Osteocyte (in vitro differentiated cells): ENCODE results near the gene BLOC1S1. TPM values are rescaled to one million over a fixed set of nuclear protein-coding genes. Genes with fewer than 3 reads are reported as not detected.

Experiments
- DNase-seq: peaks from one replicate; pipeline ENCODE4 v3.0.0; 2021; ENCODE audit warnings: mixed read lengths; ENCODE audit not compliant: unreplicated experiment; ENCODE audit errors: extremely low spot score
- H3K27ac Mint-ChIP-seq: one replicate; pipeline ENCODE4 v1.8.0; 2021; ENCODE audit warnings: mild to moderate bottlenecking, mixed read lengths; ENCODE audit not compliant: unreplicated experiment
- H3K27me3 Mint-ChIP-seq: one replicate; pipeline ENCODE4 v1.8.0; 2021; ENCODE audit warnings: mixed read lengths; ENCODE audit not compliant: unreplicated experiment
- H3K36me3 Mint-ChIP-seq: one replicate; pipeline ENCODE4 v1.8.0; 2021; ENCODE audit warnings: mixed read lengths; ENCODE audit not compliant: unreplicated experiment
- H3K4me1 Mint-ChIP-seq: one replicate; pipeline ENCODE4 v1.8.0; 2021; ENCODE audit warnings: mixed read lengths; ENCODE audit not compliant: unreplicated experiment
- H3K4me3 Mint-ChIP-seq: one replicate; pipeline ENCODE4 v1.8.0; 2021; ENCODE audit warnings: mild to moderate bottlenecking, moderate library complexity, mixed read lengths; ENCODE audit not compliant: unreplicated experiment
- H3K9me3 Mint-ChIP-seq: one replicate; pipeline ENCODE4 v1.8.0; 2021; ENCODE audit warnings: mixed read lengths; ENCODE audit not compliant: unreplicated experiment
- total RNA-seq: library from RNA; stranded (reverse); gene quantifications from 2 replicates; pipeline ENCODE4 v1.2.1, GENCODE V29; 2021
- TF ChIP-seq, protein P1 (sequence below): fragments of 200-600 bp; sonication (generic); IDR thresholded peaks from 2 replicates; pipeline ENCODE4 v1.5.0; 2021; ENCODE audit warnings: antibody characterized with exemption, mild to moderate bottlenecking, moderate library complexity

Gene BLOC1S1
- total RNA-seq, 1 donor from 2014 or later, result 103 TPM

DNA sequence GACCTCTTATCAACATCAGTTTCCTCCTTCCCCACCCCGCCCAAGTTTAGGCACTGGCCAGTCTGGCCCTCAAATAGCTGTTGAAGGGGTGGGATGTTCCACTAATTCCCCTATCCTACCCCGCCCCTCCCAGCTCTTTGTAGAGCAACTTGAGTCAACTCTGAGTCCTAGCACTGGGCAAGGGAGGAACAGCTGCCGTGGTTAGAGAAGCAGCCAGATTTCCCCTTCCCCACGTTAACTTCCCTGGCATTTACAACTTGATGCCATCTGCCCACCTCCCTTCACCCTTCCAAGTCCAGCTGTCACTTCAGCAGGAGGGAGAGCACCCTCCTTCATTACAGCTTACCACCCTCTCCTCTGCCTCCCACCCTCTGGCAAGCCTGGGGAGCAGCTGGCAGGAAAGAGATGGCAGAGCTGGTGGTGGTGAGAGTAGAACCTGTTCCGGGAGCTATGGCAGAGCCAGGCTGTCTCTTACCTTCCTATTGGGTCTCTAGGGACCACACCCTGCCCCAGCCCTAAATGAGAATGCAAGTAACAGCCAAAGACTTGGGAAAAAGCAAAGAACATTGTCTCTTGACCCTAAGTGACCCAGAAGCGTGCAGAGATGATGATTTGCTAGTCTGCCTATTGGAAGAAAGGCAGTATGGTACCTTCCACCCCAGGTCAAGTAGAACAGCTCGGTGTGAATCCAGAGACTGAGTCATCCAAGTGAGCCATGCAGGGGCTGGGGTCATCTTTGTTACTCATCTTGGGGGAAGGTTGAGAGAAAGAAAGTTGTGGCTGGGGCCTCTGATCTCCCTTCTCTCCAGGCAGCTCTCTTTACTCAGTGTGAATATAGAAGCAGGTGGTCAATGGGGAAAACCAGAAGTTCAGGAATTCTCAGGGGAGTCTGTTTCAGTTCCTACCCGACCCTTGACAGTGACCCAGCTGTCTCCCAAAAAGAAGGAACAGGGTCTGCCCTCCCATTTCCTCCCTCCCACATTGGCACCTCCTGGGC lies 1.5 kb downstream of the BLOC1S1 start:
- H3K4me1 Mint-ChIP-seq, result peaks cover 51% of the 10 kb centered on the region
- H3K27me3 Mint-ChIP-seq, result peaks cover 4% of the 10 kb centered on the region
- TF ChIP-seq, protein P1, sequence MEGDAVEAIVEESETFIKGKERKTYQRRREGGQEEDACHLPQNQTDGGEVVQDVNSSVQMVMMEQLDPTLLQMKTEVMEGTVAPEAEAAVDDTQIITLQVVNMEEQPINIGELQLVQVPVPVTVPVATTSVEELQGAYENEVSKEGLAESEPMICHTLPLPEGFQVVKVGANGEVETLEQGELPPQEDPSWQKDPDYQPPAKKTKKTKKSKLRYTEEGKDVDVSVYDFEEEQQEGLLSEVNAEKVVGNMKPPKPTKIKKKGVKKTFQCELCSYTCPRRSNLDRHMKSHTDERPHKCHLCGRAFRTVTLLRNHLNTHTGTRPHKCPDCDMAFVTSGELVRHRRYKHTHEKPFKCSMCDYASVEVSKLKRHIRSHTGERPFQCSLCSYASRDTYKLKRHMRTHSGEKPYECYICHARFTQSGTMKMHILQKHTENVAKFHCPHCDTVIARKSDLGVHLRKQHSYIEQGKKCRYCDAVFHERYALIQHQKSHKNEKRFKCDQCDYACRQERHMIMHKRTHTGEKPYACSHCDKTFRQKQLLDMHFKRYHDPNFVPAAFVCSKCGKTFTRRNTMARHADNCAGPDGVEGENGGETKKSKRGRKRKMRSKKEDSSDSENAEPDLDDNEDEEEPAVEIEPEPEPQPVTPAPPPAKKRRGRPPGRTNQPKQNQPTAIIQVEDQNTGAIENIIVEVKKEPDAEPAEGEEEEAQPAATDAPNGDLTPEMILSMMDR, result no peak
- no peak for DNase-seq
- peak overlapping the region; percentile 95 for H3K27ac Mint-ChIP-seq
- H3K4me3 Mint-ChIP-seq, result peak overlapping the region; percentile 91
- no peaks in the 10 kb centered on the region for H3K9me3 Mint-ChIP-seq
- no peaks in the 10 kb centered on the region for H3K36me3 Mint-ChIP-seq

DNA sequence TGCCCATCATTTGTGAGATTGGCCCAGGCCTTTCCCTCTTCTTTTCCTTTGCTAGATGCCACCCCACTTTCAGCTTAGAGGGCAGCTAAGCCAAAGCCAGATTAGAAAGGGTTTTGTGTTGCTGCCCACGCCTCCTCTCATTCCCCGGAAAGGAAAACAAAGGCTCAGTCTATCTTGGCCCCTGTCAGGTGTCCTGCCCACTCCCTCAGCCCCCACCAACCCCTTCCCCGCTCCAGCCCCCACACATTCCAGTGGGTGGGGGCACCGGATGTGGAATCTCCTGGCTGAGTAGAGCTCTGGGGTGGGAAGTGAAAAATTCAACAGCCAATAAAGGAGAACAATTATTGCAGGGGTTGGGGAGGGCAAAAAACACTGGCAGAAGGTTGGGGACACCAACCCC lies 2.2 kb downstream of the BLOC1S1 start:
- peaks cover 51% of the 10 kb centered on the region for H3K4me1 Mint-ChIP-seq
- H3K27ac Mint-ChIP-seq, result peak overlapping the region; percentile 70

DNA sequence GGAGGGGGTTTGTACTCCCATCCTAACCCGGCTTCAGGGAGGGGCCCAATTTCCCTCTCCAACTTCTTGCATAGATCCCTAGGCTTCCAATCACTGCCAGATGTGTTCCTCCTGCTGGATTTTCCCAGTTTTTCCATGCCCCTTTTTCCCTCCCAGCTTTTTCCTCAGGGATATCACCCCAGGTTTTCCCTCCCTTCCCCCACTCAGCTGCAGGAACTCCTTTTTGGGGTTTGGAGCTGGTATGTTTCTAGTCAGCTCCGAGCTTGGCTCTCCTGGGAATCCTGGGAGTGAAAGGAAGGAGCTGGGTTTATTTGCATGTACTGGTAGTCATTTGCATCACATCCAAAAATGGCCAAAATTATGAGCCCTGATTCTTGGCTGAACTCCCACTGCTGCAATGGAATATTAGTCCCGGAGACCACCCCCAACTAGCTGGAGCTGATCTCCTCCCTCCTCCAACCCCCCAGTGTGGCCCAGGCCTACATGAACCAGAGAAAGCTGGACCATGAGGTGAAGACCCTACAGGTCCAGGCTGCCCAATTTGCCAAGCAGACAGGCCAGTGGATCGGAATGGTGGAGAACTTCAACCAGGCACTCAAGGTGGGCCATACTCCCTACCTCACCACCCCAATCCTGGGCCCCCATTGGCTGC lies 2.9 kb downstream of the BLOC1S1 start:
- DNase-seq, result no peak
- Mint-ChIP-seq H3K27me3 (no peaks in the 10 kb centered on the region), H3K9me3 (no peaks in the 10 kb centered on the region), H3K27ac (no peak overlapping the region), H3K4me1 (peaks cover 52% of the 10 kb centered on the region), H3K36me3 (peaks cover 3% of the 10 kb centered on the region), H3K4me3 (peak overlapping the region; percentile 47)
- TF ChIP-seq, protein P1, result no peak

More for the DNA sequence above, 2.2 kb downstream of the BLOC1S1 start:
- no peak for DNase-seq
- peaks cover 2% of the 10 kb centered on the region for H3K27me3 Mint-ChIP-seq
- no peaks in the 10 kb centered on the region for H3K36me3 Mint-ChIP-seq
- peak overlapping the region; percentile 47 for H3K4me3 Mint-ChIP-seq
- no peaks in the 10 kb centered on the region for H3K9me3 Mint-ChIP-seq
- TF ChIP-seq, protein P1, result no peak

DNA sequence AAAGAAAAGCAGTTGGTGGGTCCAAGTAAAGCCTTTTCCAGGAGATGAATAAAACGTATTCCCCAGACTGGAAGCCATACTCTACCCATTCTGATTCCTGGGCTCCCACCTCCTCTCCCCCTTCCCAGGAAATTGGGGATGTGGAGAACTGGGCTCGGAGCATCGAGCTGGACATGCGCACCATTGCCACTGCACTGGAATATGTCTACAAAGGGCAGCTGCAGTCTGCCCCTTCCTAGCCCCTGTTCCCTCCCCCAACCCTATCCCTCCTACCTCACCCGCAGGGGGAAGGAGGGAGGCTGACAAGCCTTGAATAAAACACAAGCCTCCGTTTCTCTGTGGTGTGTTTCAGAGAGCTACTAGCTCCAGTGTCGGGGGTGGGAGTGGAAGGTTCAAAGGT lies 3.5 kb downstream of the BLOC1S1 start:
- TF ChIP-seq, protein P1, result no peak

DNA sequence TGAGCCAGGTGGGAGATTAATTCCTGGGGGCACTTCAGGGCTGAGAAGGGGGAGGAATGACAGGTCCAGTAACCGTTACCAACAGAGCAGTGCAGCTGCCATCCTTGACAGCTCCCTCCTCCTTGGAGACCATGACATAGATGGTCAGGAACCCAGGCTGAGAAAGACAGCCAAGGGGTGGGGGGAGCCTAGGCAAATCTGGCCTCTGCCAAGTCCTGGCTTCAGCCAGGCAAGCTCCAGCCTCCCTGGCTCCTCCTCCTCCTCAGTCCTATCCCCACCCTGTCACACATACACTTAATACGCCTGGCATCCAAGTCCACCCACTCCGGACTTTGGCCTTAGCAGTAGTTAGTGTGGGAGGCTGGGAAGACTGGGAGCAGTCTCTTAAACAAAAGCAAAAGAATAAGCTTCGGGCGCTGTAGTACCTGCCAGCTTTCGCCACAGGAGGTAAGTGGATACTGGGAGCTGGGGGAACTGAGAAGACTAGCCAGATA lies 4.3 kb downstream of the BLOC1S1 start, which contains the start of gene RDH5:
TSS of gene RDH5 (plus strand) at position 323 of the 494 bp plus-strand sequence. CDS start 792 bp downstream, outside the sequence.
- Mint-ChIP-seq H3K4me1 (peaks cover 59% of the 10 kb centered on the region), H3K4me3 (no peak within 1 kb of the TSS), H3K27me3 (no peaks in the 10 kb centered on the region), H3K27ac (peak within 1 kb of the TSS; percentile 72), H3K9me3 (no peaks in the 10 kb centered on the region), H3K36me3 (peaks cover 10% of the 10 kb centered on the region)
- TF ChIP-seq, protein P1, result no peak
- no peak for DNase-seq

More for the DNA sequence above, 3.5 kb downstream of the BLOC1S1 start:
- no peak overlapping the region for H3K4me3 Mint-ChIP-seq
- no peak overlapping the region for H3K27ac Mint-ChIP-seq
- no peaks in the 10 kb centered on the region for H3K9me3 Mint-ChIP-seq
- H3K27me3 Mint-ChIP-seq, result no peaks in the 10 kb centered on the region
- DNase-seq, result no peak
- peaks cover 54% of the 10 kb centered on the region for H3K4me1 Mint-ChIP-seq
- peaks cover 4% of the 10 kb centered on the region for H3K36me3 Mint-ChIP-seq
